Adrenal gland (tissue), 5 donors: ENCODE results near the gene PDLIM4.

Experiments used
- CTCF ChIP-seq, 6 experiments: fragments of 450-650 bp in 4 of 6; fragments of 200-600 bp in 2 of 6; sonication (generic) in 1 of 6; IDR thresholded peaks; 1 replicate in 5 of 6; 2 replicates in 1 of 6; pipeline versions ENCODE4 v1.5.1 to v1.8.0; 2016 to 2021; ENCODE audit warnings: antibody characterized with exemption in 6 of 6, mild to moderate bottlenecking in 2 of 6, moderate library complexity in 1 of 6
- POLR2A ChIP-seq, 2 donors: fragments of 450-650 bp; IDR thresholded peaks; one replicate each; pipeline ENCODE4 v1.6.1; 2017; ENCODE audit warnings: antibody characterized with exemption in 2 of 2, mild to moderate bottlenecking in 2 of 2, moderate library complexity in 1 of 2
- donor health status: DM: no; HTN: no; CAD: no.

GRCh38 chr5:132260714-132261551 is 3.4 kb downstream of the PDLIM4 start:
- TF ChIP-seq CTCF (IDR thresholded peaks at IDR 0.05) = no peak
- no peak for TF ChIP-seq POLR2A (IDR thresholded peaks at IDR 0.05)
